GM12878 (cell line): ENCODE results near the gene DERL3. TPM values are rescaled to one million over a fixed set of nuclear protein-coding genes. Genes with fewer than 3 reads are reported as not detected.

ENCODE experiments used
- ASH2L ChIP-seq: fragments of 300-600, 200-600 bp; sonication (generic); IDR thresholded peaks from 2 replicates; pipeline ENCODE4 v1.6.1; 2017; ENCODE audit warnings: low read depth, mild to moderate bottlenecking, borderline replicate concordance
- BMI1 ChIP-seq: fragments of 450-650 bp; IDR thresholded peaks from 2 replicates; pipeline ENCODE4 v1.6.1; 2016; ENCODE audit warnings: mild to moderate bottlenecking, moderate library complexity, borderline replicate concordance
- CEBPB ChIP-seq, 2 experiments: fragments of 150-350 bp in 1 of 2; IDR thresholded peaks; 2 replicates each; pipeline ENCODE4 v1.6.1; 2012 to 2014; ENCODE audit warnings: low read depth in 2 of 2, low read length in 2 of 2, borderline replicate concordance in 1 of 2, inconsistent platforms in 1 of 2
- FOS ChIP-seq: IDR thresholded peaks from 3 replicates; pipeline ENCODE4 v1.6.1; 2011; ENCODE audit warnings: borderline replicate concordance; ENCODE audit not compliant: insufficient read length; ENCODE audit errors: extremely low read depth
- FOXK2 ChIP-seq: fragments of 450-650 bp; IDR thresholded peaks from 2 replicates; pipeline ENCODE4 v1.6.1; 2017; ENCODE audit warnings: mild to moderate bottlenecking, moderate library complexity
- FOXM1 ChIP-seq: IDR thresholded peaks from 2 replicates; pipeline ENCODE4 v1.6.1; 2012; ENCODE audit warnings: low read depth, mild to moderate bottlenecking, inconsistent platforms, low read length, moderate library complexity
- HDAC2 ChIP-seq: fragments of 200-600 bp; sonication (generic); IDR thresholded peaks from 2 replicates; pipeline ENCODE4 v1.6.1; 2017
- MYC ChIP-seq: IDR thresholded peaks from 2 replicates; pipeline ENCODE4 v1.6.1; 2011; ENCODE audit warnings: mild to moderate bottlenecking, low read length, moderate library complexity, inconsistent platforms; ENCODE audit not compliant: insufficient read depth, insufficient replicate concordance, insufficient read length, severe bottlenecking
- NBN ChIP-seq: fragments of 450-650 bp; IDR thresholded peaks from 2 replicates; pipeline ENCODE4 v1.6.1; 2016
- NFYA ChIP-seq: IDR thresholded peaks from 2 replicates; pipeline ENCODE4 v1.6.1; 2011; ENCODE audit warnings: low read depth, mild to moderate bottlenecking, low read length, improper control_type of control experiment, borderline replicate concordance
- NFYB ChIP-seq: IDR thresholded peaks from 2 replicates; pipeline ENCODE4 v1.6.1; 2011; ENCODE audit warnings: low read depth, mild to moderate bottlenecking, low read length, improper control_type of control experiment, moderate library complexity; ENCODE audit not compliant: insufficient read depth
- NR2C2 ChIP-seq: IDR thresholded peaks from 2 replicates; pipeline ENCODE4 v1.6.1; 2011; ENCODE audit warnings: borderline replicate concordance, low read depth; ENCODE audit not compliant: control insufficient read depth, insufficient read length
- RB1 ChIP-seq: fragments of 450-650 bp; formaldehyde crosslinking; IDR thresholded peaks from 2 replicates; pipeline ENCODE4 v1.6.1; 2017; ENCODE audit warnings: mild to moderate bottlenecking, borderline replicate concordance
- SIN3A ChIP-seq: IDR thresholded peaks from 2 replicates; pipeline ENCODE4 v1.6.1; 2012; ENCODE audit warnings: low read depth, low read length, improper control_type of control experiment
- SP1 ChIP-seq: IDR thresholded peaks from one replicate; pipeline ENCODE4 v1.6.1; 2011; ENCODE audit warnings: low read depth, low read length
- SPI1 ChIP-seq: IDR thresholded peaks from 2 replicates; pipeline ENCODE4 v1.6.1; 2011; ENCODE audit warnings: low read depth, mild to moderate bottlenecking, low read length, moderate library complexity, borderline replicate concordance; ENCODE audit not compliant: insufficient read depth
- polyA plus RNA-seq, 11 experiments: library from polyadenylated mRNA; depleted of rRNA in 4 of 11; unstranded in 6 of 11; stranded (reverse) in 5 of 11; fragments of >200 nt; fragmentation: Nextera tagmentation in 4 of 11; fragmentation: Illumina TruSeq in 1 of 11; extraction: Ambion mirVana in 4 of 11; extraction: Trizol in 1 of 11; gene quantifications; 1 replicate in 1 of 11; 2 replicates in 10 of 11; pipeline versions ENCODE4 v1.2.1 to v1.2.3, GENCODE V29; 2011 to 2016; ENCODE audit warnings: inconsistent platforms in 2 of 11, missing spikeins in 2 of 11, low read depth in 1 of 11
- total RNA-seq, 4 experiments: library from RNA; depleted of rRNA in 3 of 4; stranded (reverse); fragments of >200 nt in 3 of 4; fragmentation: Illumina TruSeq in 1 of 4; extraction: Trizol in 1 of 4; gene quantifications; 2 replicates each; pipeline versions ENCODE4 v1.2.1 to v1.2.3, GENCODE V29; 2013 to 2021
- TF ChIP-seq, protein P1 (sequence below): fragments of 450-650 bp; IDR thresholded peaks from 2 replicates; pipeline ENCODE4 v1.6.1; 2016; ENCODE audit warnings: mild to moderate bottlenecking
- TF ChIP-seq, protein P2 (sequence below): fragments of 450-650 bp; IDR thresholded peaks from 2 replicates; pipeline ENCODE4 v1.6.1; 2018; ENCODE audit warnings: mild to moderate bottlenecking, low read depth, moderate library complexity; ENCODE audit not compliant: partially characterized antibody
- TF ChIP-seq, protein P3 (sequence below): fragments of 450-650 bp; IDR thresholded peaks from 2 replicates; pipeline ENCODE4 v1.6.1; 2018; ENCODE audit warnings: borderline replicate concordance, mild to moderate bottlenecking; ENCODE audit not compliant: partially characterized antibody

DERL3 gene
- total and polyA plus RNA-seq, 10 of the 15 experiments (the other 5 are each of a cell fraction or from before 2014, with no cell fraction given): 4.1 to 52.4 (median 14.1) TPM

- TF ChIP-seq MYC (peak; percentile 82), SPI1 (peak; percentile 72; the same call in 1 of the 2 replicates), FOXM1 (no peak), RB1 (peak; percentile 99), NBN (0 out of 2 replicates have a peak, but pooled peaks have one; percentile 55), FOS (peak; percentile 71), NR2C2 (no peak), BMI1 (peak; percentile 97), SP1 (peak; percentile 98), CEBPB (IDR thresholded peaks at IDR 0.05; ENCODE audit: borderline replicate concordance in 1 of 2, low read depth in 2 of 2, low read length in 2 of 2) (no peak), FOXK2 (peak; percentile 95), SIN3A (peak; percentile 91), NFYA (peak; percentile 55; the same call in 1 of the 2 replicates), NFYB (peak; percentile 95), HDAC2 (peak; percentile 83; the same call in 1 of the 2 replicates), ASH2L (no peak)
- TF ChIP-seq, protein P1, sequence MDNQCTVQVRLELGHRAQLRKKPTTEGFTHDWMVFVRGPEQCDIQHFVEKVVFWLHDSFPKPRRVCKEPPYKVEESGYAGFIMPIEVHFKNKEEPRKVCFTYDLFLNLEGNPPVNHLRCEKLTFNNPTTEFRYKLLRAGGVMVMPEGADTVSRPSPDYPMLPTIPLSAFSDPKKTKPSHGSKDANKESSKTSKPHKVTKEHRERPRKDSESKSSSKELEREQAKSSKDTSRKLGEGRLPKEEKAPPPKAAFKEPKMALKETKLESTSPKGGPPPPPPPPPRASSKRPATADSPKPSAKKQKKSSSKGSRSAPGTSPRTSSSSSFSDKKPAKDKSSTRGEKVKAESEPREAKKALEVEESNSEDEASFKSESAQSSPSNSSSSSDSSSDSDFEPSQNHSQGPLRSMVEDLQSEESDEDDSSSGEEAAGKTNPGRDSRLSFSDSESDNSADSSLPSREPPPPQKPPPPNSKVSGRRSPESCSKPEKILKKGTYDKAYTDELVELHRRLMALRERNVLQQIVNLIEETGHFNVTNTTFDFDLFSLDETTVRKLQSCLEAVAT: peak; percentile 66; the same call in 1 of the 2 replicates
- TF ChIP-seq, protein P2, sequence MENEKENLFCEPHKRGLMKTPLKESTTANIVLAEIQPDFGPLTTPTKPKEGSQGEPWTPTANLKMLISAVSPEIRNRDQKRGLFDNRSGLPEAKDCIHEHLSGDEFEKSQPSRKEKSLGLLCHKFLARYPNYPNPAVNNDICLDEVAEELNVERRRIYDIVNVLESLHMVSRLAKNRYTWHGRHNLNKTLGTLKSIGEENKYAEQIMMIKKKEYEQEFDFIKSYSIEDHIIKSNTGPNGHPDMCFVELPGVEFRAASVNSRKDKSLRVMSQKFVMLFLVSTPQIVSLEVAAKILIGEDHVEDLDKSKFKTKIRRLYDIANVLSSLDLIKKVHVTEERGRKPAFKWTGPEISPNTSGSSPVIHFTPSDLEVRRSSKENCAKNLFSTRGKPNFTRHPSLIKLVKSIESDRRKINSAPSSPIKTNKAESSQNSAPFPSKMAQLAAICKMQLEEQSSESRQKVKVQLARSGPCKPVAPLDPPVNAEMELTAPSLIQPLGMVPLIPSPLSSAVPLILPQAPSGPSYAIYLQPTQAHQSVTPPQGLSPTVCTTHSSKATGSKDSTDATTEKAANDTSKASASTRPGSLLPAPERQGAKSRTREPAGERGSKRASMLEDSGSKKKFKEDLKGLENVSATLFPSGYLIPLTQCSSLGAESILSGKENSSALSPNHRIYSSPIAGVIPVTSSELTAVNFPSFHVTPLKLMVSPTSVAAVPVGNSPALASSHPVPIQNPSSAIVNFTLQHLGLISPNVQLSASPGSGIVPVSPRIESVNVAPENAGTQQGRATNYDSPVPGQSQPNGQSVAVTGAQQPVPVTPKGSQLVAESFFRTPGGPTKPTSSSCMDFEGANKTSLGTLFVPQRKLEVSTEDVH: peak; percentile 97
- TF ChIP-seq, protein P3, sequence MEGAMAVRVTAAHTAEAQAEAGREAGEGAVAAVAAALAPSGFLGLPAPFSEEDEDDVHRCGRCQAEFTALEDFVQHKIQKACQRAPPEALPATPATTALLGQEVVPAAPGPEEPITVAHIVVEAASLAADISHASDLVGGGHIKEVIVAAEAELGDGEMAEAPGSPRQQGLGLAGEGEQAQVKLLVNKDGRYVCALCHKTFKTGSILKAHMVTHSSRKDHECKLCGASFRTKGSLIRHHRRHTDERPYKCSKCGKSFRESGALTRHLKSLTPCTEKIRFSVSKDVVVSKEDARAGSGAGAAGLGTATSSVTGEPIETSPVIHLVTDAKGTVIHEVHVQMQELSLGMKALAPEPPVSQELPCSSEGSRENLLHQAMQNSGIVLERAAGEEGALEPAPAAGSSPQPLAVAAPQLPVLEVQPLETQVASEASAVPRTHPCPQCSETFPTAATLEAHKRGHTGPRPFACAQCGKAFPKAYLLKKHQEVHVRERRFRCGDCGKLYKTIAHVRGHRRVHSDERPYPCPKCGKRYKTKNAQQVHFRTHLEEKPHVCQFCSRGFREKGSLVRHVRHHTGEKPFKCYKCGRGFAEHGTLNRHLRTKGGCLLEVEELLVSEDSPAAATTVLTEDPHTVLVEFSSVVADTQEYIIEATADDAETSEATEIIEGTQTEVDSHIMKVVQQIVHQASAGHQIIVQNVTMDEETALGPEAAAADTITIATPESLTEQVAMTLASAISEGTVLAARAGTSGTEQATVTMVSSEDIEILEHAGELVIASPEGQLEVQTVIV: peak; percentile 49
These were observed at the start of gene DERL3 (continued) for GRCh38 chr22:23838681-23839468.
